ENCODE data around the gene FSTL4. TPM values are rescaled to one million over a fixed set of nuclear protein-coding genes. Genes with fewer than 3 reads are reported as not detected.

The FSTL4 gene
- total RNA-seq, 1 donor from 2014 or later = not detected

DNA sequence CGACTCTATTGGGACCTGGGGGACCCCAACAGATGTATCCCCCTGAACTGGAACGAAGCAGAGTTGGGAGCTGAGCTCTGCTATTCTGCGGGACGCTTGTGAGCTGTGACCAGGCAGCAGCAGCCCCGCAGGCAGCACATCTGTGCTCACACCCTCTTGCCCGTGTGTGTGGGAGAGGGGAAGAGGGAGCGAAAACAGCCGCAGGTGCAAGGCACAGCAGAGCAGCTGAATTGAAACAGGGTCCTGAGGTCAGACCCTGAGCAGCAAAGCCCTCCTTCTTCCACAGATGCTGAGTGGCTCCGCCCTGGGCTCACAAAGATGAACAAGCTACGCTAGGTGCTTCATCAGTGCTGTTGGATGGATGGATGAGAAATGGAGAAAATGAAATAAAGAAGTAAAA lies 361.8 kb downstream of the FSTL4 start:
- H3K36me3 ChIP-seq = no peaks in the 10 kb centered on the region
- no peaks in the 10 kb centered on the region for H3K4me1 ChIP-seq
- H3K27me3 ChIP-seq (ENCODE audit: low read depth) = no peaks in the 10 kb centered on the region
- no peak for DNase-seq
- TF ChIP-seq, protein P1, sequence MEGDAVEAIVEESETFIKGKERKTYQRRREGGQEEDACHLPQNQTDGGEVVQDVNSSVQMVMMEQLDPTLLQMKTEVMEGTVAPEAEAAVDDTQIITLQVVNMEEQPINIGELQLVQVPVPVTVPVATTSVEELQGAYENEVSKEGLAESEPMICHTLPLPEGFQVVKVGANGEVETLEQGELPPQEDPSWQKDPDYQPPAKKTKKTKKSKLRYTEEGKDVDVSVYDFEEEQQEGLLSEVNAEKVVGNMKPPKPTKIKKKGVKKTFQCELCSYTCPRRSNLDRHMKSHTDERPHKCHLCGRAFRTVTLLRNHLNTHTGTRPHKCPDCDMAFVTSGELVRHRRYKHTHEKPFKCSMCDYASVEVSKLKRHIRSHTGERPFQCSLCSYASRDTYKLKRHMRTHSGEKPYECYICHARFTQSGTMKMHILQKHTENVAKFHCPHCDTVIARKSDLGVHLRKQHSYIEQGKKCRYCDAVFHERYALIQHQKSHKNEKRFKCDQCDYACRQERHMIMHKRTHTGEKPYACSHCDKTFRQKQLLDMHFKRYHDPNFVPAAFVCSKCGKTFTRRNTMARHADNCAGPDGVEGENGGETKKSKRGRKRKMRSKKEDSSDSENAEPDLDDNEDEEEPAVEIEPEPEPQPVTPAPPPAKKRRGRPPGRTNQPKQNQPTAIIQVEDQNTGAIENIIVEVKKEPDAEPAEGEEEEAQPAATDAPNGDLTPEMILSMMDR (IDR thresholded peaks at IDR 0.05; ENCODE audit: borderline replicate concordance) = no peak
- H3K9me3 ChIP-seq (replicated peaks) = no peaks in the 10 kb centered on the region
- no peak overlapping the region for H3K4me3 ChIP-seq
- intact Hi-C loops (cut with micrococcal nuclease) = no loop called here
- no peak overlapping the region for H3K27ac ChIP-seq (replicated peaks)

- H3K27ac ChIP-seq (replicated peaks) = no peak overlapping the region
- no peaks in the 10 kb centered on the region for H3K36me3 ChIP-seq
- no peaks in the 10 kb centered on the region for H3K9me3 ChIP-seq (replicated peaks)
- DNase-seq = no peak
- no peaks in the 10 kb centered on the region for H3K4me1 ChIP-seq
- H3K4me3 ChIP-seq = no peak overlapping the region
- TF ChIP-seq, protein P1 (IDR thresholded peaks at IDR 0.05; ENCODE audit: borderline replicate concordance) = no peak
- no peaks in the 10 kb centered on the region for H3K27me3 ChIP-seq (ENCODE audit: low read depth)
- intact Hi-C loops (cut with micrococcal nuclease) = no loop called here
These were observed 362.7 kb downstream of the FSTL4 start for GRCh38 chr5:133249593-133249992.

DNA sequence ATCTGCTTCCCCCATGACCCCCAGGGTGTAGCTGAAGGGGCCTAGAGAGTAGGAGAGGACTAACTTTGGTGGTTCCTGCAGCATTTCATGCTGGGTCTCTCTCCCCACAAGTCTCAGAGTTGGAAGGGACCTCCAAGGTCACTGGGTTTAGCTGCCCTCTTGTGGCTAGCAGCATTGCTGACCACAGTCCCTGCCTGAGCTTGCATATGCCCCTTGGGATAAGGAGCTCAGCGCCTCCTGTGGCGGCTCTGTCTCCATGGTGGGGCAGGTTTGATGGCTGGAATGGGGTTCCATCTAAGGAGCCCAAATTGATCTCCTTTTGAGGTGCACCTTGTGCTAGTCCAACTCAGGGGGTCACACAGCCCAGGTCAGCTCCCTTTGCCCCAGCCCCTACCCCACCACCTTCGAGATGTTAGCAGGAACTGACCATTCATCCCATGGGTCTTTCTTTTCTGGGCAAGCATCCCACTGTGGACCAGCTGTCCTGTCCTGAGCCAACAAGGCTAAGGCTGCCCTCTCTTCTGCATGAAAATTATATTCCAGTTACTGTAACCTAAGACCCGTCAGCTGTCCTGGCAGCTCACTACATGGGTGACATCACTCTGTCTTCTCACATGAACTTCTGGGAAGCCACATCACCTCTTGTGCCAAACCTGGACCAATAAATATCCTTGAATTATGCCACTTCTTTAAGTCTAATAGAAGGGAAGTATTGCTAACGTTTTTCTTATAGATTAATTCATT lies 364.3 kb downstream of the FSTL4 start:
- intact Hi-C loops (cut with micrococcal nuclease) = no loop called here
- Histone ChIP-seq H3K27me3 (ENCODE audit: low read depth) (no peaks in the 10 kb centered on the region), H3K27ac (replicated peaks) (no peak overlapping the region), H3K36me3 (no peaks in the 10 kb centered on the region), H3K9me3 (replicated peaks) (no peaks in the 10 kb centered on the region), H3K4me3 (no peak overlapping the region), H3K4me1 (no peaks in the 10 kb centered on the region)
- TF ChIP-seq, protein P1 (IDR thresholded peaks at IDR 0.05; ENCODE audit: borderline replicate concordance) = peak; percentile 60
- DNase-seq = no peak

DNA sequence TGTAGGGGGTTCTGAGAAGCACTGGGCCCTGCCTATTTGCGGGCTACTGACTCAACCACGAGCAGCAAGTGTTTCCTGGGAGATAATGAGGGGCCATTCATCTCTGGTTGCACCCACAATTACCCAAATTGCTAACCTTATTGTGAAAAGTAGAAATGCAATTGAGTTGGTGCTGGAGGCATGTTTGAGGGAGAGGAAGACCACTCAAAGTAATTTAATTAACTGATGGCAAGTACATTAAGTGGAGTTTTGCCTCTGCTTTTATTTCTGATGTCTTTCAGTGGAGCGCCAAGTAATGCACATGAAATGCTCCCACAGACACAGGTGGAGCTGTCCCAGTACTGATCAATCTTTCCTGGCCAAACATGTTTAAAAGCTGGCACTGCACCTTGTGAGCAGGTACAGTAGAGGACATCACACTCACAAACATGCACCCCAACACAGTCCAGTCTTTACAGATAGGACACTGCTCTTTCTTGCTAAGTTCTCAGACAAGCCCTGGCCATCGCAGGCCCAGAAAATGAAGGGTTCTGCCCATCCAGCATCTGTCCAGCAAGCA lies 365.1 kb downstream of the FSTL4 start:
- intact Hi-C loops (cut with micrococcal nuclease) = no loop called here
- Histone ChIP-seq H3K27me3 (ENCODE audit: low read depth) (no peaks in the 10 kb centered on the region), H3K4me3 (no peak overlapping the region), H3K4me1 (peaks cover 3% of the 10 kb centered on the region), H3K27ac (replicated peaks) (no peak overlapping the region), H3K9me3 (replicated peaks) (no peaks in the 10 kb centered on the region), H3K36me3 (no peaks in the 10 kb centered on the region)
- DNase-seq = no peak
- TF ChIP-seq, protein P1 (IDR thresholded peaks at IDR 0.05; ENCODE audit: borderline replicate concordance) = no peak

DNA sequence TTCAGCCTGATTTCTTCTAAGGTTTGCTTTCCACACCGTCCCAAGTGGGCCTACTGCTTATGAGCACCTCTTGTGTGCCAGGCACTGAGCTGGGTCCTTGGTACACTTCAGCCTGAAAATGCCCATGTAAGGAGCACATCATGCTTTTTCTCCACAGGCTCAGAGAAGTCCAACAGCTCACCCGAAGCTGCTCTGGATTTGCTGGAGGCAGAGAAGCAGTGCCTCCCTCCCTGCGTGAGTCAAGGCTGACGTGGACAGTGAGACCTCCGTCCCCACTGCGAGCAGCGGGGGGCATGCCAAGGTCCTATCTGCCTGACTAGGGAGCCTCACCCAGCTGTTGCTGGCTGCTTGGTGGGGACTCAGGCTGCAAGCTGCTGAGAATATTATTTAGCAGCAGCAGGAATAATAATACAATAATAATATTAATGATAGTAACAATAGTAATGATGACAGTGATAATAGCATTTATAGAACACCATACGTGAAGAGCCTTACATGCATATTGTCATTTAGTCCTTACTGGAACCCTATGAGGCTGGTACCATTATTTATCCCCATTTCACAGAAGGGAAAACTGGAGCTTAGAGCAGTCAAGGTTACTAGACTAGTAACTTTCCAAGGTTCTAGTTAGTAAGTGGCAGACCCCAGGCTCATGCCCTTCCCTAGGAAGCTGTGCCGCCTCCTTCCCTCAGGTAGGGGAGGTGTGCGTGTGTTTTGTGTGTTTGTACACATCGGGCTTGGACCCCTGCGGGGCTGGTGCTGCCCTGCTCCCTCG lies 365.8 kb downstream of the FSTL4 start:
- TF ChIP-seq, protein P1 (IDR thresholded peaks at IDR 0.05; ENCODE audit: borderline replicate concordance) = no peak
- H3K4me3 ChIP-seq = no peak overlapping the region
- H3K27me3 ChIP-seq (ENCODE audit: low read depth) = no peaks in the 10 kb centered on the region
- no peaks in the 10 kb centered on the region for H3K9me3 ChIP-seq (replicated peaks)
- peaks cover 3% of the 10 kb centered on the region for H3K4me1 ChIP-seq
- H3K36me3 ChIP-seq = no peaks in the 10 kb centered on the region
- H3K27ac ChIP-seq (replicated peaks) = no peak overlapping the region
- DNase-seq = no peak
- intact Hi-C loops (cut with micrococcal nuclease) = no loop called here
